NCI-H82 (cell line): ENCODE data around the gene ATP8B1.

Source experiments
- DNase-seq: peaks from one replicate; lab custom pipeline; 2025; lab: John Stamatoyannopoulos, UW

Gene ATP8B1

DNA sequence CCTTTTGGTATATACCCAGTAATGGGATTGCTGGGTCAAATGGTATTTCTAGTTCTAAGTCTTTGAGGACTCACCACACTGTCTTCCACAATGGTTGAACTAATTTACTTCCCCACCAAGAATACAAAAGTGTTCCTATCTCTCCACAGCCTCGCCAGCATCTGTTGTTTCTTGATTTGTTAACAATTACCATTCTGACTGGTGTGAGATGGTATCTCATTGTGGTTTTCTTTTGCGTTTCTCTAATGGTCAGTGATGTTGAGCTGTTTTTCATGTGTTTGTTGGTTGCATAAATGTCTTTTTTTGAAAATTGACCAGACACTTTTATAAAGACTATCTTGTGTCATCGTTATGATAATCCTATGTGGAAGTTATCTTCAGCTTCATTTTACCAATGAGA is 16.0 kb upstream of the ATP8B1 start:
- no peak for DNase-seq

- no peak for DNase-seq
These were observed 13.3 kb upstream of the ATP8B1 start for GRCh38 chr18:57816208-57816954.

- DNase-seq: no peak
These were observed 11.4 kb upstream of the ATP8B1 start for GRCh38 chr18:57814555-57814954.

DNA sequence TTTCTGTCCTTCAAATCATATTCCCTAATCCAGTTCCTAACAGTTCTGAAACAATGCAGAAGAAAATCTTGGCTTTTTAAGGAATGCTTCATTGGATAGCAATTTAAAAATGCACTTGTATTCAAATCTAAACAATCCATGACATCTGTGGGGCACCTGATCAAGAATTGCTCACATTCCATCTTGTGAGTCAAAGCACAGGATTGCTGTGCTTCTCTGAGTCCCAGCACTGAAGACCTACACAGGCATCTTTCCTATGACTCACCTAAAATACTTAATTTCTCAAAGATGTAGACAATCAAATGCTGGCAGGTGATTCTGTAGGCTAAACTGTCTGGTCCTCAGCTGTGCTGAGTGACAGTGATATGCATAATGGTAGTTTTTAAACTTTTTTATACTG is 10.1 kb upstream of the ATP8B1 start:
- DNase-seq: no peak

- no peak for DNase-seq
These were observed 9.0 kb upstream of the ATP8B1 start for GRCh38 chr18:57812126-57812477.

- no peak for DNase-seq
These were observed 8.5 kb upstream of the ATP8B1 start for GRCh38 chr18:57811477-57812125.

- DNase-seq: no peak
These were observed 6.1 kb upstream of the ATP8B1 start for GRCh38 chr18:57809190-57809589.

DNA sequence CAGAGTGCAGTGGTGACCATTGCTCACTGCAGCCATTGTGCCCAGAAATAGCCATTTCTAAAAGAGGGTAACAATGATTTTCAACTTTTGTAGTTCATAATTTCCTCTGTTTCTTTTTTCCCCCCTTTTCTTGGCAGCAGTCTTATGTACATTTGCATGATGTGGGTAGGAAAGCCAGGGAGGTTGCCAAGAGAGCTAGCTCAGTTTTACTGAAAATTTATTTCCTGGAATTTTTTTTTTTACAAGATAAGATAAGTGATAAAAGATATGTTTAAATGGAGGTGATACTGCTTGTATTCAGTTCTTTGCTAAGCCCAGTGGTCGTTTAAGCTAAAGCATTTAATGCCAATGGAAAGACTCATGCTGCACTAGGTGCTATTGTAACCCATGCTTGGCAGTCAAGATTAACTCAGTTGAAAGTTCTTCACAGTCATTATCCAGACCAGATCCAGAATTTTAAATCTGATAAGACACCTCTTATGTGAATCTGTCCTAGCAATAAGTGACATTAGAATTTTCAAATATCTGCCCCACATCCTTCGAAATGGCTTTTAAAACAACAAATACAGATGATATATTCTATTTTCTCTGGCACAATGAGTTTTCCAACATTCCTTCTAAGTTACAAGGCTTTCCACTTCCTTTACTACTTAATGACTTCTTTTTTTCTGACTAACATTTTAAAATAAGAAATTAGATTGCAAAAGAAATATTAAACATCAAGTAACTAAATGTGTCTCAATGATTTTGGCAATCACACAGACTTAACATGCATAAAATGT is 4.4 kb upstream of the ATP8B1 start:
- no peak for DNase-seq

DNA sequence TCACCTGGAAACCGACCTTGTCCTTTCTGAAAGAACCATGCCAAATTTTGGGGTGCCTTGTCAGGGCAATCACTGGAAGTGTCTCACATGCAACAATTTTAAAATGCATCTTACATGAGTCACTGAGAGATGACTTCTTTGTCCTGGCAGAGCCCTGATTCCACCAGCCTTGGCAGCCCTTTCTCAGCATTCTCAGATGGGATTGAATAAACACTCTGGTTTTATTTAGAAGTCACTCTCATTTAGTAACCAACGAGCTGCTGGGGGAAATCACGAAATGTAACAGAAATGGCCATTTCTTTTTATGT is 3.8 kb upstream of the ATP8B1 start:
- no peak for DNase-seq

DNA sequence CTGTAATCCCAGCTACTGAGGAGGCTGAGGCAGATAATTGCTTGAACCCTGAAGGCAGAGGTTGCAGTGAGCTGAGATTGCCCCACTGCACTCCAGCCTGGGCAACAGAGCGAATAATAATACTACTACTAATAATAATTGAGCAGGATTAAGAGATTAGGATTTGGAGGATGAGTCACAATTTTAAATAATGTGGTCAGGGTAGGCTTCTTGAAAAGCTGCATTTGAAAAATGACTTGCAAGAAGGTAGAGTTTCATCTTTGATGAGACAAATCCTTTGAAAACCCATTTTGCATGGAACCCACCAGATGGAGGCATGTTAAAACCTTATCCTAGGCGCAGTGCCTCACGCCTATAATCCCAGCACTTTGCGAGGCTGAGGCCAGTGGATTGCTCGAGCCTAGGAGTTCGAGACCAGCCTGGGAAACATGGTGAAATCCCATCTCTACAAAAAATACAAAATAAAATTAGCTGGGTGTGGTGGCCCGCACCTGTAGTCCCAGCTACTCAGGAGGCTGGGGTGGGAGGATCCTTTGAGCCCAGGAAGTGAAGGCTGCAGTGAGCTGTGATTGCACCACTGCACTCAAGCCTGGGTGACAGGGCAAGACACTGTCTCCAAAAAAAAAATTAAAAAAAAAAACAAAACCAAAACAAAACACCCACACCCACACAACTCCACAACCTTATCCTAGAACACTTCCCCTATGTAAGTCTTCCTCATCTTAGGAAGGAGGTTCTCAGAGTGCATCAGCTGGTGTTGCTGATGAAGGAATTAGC is 3.3 kb upstream of the ATP8B1 start:
- peak; percentile 80 for DNase-seq

DNA sequence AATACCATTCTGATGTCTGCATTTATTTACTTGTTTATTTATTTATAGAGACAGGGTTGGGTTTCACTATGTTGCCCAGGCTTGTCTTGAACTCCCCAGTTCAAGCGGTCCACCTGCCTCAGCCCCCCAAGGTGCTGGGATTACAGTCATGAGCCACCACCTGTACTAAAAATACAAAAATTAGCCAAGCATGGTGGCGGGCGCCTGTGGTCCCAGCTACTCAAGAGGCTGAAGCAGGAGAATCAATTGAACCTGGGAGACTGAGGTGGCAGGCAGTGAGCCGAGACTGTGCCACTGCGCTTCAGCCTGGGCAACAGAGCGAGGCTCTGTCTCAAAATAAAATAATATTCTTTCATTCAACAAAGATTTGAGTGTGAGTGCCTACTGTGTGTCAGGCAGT is 2.0 kb upstream of the ATP8B1 start:
- DNase-seq: no peak

DNA sequence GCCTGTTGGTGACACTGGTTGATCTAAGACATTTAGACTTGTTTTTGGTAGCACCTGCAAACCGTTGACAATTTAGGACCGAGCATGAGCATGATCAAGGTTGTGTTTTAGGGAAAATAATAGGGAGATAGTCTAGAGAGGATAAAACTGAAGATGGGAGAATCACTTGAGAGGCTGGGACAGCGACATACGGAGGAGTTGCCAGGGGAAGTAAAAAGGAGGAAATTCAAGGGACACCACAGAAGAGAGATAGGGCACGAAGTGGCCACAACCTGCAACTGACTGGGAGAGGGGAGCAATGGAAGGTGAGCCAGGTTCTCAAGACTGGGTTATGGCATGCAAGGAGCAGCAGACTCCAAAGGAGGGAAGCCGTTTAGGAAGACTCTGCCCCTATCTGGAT is 1.4 kb upstream of the ATP8B1 start:
- peak; percentile 19 for DNase-seq

DNA sequence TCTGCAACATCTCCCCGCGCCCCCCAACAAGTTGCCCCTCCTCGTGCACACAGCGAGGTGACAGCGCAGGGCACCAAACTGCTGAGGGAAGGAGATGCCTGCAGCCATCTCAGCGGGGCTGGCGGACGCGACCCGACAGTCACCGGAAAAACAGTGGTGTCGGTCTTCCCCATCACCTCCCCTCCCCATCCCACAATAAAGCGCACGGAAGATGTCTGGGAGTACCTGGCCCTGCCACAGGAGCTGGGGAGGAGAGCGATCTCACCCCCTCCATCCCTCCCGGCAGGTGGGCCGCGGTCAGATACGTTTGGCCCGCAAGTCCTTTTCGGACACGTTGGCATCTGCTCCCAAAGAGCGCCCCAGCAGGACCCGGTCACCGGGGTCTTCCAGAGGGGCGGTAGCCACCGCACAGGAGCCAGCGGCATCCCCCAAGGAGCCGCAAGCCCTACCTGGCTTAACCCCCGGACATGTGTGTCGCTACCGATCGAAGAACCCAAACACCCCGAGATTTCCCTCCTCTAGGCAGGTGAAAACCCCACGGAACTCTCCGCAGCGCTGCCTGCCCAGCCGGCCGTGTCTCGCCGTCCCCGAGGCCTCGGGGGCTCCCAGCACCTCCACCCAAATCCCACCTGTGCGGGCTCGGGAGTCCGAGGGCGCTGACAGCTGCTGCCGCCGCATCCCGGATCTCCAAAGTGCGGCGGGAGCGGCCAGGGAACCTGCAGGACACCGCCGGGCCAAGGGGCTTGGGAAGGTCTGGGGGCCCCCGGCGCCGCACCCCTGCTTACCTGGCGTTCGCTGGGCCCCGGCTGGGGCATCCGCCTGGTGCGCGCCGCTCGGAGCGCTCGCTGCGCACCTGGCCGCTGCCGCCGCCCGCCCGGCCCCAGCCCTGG is 657 bp downstream of the ATP8B1 start:
- no peak for DNase-seq

DNA sequence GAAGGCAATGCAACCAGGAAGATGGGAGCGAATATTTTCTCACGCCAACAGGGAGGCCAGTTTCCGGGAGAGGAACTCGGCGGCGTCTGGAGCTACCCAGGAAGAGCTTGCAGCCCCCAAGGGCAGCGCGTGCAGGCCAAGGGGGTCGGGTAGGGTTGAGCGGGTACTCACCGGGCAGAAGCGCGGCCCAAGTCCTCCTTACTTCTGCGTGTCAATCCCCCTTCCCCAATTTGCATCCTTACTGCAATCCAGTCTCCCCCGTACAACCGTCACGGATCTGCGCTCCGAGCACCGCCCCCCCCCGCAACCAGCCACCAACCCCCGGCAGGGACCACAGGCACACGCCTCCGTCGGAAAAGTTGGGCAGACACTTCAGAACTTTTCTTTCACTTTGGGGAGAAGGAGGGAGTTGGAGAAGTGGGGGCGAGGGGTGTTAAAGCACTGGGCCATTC is 1.3 kb downstream of the ATP8B1 start:
- DNase-seq: peak; percentile 38

- DNase-seq: peak; percentile 57
These were observed 1.8 kb downstream of the ATP8B1 start for GRCh38 chr18:57801325-57801724.

DNA sequence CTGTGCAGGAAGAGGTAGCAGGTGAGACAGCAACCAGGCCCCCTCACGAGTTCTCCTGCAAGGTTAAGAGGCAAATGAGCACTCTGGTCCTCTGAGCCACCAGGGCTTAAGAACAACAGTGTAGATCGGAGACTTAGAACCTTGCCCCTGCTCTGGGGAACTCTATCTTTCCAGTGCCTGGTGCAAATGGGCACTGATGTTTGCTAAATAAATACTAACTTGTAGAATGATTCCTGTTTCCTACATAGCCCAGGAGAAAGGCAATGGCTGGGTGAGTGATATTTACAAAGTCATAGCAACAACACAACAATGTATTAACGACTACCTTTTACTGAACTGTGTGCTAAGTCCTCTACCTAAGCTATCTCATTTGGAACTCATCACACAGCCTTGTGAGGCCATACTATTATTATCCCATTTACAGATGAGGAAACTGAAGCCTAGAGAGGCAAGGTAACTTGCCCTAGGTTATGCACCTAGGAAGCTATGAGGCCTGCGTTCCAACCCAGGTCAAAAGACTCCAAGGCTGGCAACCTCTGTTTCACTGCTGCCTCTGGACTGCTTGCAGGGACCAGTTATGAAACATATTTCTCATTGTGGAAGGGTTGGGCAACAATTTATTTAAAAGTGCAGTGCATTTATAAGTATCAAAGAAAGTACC is 4.3 kb downstream of the ATP8B1 start:
- no peak for DNase-seq

DNA sequence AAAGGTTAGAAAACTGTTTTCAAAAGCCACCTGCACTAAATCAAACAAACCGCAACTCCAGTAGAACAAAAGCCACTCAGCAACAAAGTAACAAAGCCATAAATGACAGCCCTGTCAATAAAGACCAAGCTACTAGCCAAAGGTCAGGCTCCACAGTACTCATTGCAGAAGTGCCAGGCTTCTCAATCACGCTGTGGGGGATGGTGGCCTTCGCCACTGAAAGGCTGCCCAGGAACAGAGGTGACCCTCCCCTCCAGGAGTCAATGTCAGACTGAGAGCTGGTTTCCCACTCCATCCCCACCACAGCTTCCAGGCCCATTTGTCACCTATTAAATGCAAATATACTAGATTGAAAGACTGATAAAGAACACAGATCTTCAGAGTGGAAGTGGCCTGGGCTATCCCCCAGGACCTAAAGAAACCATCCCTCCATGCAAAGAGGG is 5.9 kb downstream of the ATP8B1 start:
- DNase-seq: no peak

- no peak for DNase-seq
These were observed 8.0 kb downstream of the ATP8B1 start for GRCh38 chr18:57794951-57795728.

GRCh38 chr18:57793302-57793986 is 9.7 kb downstream of the ATP8B1 start:
- DNase-seq: no peak
